ENCODE data around the gene KLF8. TPM values are rescaled to one million over a fixed set of nuclear protein-coding genes. Genes with fewer than 3 reads are reported as not detected.
"Not testable (repeated sequence)": the region's sequence is repeated elsewhere in the genome, so short reads cannot be mapped to it uniquely, and the experiment has no call there.

The KLF8 gene
- 10 to 100 TPM; 20.5 to 24.5 TPM for total RNA-seq
- long read RNA-seq, donor 1, partial matches to known transcripts: 0 of 5 reads
- long read RNA-seq, donor 1, other reads (novel, unspliced or antisense): 4 of 5 reads
- long read RNA-seq, donor 2, partial matches to known transcripts: 1 of 17 reads
- long read RNA-seq, donor 2, other reads (novel, unspliced or antisense): 13 of 17 reads

DNA sequence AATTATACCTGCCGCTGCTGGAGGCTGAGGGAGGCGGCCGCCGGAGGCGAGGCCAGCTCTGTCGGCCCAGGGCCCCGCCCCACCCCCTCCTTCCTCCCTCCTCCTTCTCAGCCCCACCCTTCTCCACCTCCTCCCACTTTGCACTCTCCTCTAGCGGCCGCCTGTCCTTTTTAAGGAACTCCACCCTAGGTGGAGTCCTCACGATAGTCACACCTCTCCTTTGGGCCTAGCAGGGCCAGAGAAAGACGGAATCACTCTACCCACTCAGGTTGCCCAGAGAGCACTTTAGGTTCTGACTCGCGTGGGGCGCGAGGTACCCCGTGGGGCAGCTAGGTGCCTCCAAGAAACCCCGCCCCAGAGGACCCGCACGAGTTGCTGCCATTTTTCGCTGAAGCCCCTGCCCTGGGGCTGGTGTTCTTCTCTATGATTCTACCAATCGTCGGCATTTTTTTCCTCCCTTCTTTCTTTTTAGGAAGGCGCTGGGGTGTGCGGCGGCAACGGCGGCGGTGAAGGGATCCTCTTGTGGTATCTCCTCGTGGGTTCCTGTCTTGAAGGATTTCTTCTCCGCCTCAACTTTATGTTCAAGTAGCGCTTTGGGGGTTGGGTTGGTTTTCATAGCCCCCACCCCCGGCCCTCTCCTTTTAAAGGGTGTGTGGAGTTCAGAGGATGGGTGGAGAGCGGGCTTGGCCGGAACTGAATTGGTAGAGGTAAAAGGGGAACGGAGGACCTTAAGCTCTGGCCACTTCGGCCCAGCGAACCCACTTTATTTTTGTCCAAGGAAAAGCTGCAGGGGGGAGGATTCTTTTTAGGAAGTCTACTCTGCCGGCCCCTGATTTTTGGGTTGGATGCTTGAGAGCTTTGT is at the start of gene KLF8:
TSS of gene KLF8 (plus strand) at position 136 of the 862 bp plus-strand sequence. CDS start 979 bp downstream, outside the sequence.
- intact Hi-C loops (cut with DNase I): loop anchor here in 1 of 2 donors (5.0 kb wide), 1 partner anchor 320 kb away; no protein-coding TSS in a partner anchor
- peak; percentile 81 for DNase-seq (ENCODE audit: low spot score)

DNA sequence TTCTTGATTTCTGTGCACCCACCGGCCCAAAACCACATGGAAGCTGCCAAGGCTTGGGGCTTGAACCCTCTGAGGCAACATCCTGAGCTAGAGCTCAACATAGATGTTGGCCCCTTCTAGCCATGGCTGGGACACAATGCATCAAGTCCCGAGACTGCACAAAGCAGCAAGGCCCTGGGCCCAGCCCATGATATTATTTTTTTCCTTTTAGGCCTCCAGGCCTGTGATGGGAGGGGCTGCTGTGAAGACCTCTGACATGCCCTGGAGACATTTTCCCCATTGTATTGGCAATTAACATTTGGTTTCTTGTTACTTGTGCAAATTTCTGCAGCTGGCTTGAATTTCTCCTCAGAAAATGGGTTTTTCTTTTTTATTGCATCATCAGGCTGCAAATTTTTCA is 25.2 kb upstream of the KLF8 start:
- intact Hi-C loops (cut with DNase I); DNase-seq (ENCODE audit: low spot score): not testable (repeated sequence)

DNA sequence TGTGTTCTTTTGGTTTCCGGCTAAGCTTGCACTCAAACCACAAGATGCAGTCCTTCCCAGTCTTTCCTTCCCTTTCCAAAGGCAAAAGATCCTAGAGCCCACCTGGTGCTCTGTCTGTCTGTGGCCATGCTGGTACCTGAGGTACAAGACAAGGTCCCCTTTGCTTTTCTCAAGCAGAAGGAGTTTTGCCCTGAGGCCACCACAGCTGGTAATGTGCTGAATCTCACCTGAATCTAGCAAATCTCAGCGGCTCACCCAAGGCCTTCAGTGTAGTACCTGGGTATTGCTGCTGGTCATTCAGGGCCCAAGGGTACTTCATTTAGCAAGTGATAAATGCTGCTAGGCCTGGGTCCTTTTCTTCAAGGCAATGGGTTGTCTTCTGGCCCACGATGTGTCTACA is 20.5 kb upstream of the KLF8 start:
- intact Hi-C loops (cut with DNase I): no loop called here
- no peak for DNase-seq (ENCODE audit: low spot score)

DNA sequence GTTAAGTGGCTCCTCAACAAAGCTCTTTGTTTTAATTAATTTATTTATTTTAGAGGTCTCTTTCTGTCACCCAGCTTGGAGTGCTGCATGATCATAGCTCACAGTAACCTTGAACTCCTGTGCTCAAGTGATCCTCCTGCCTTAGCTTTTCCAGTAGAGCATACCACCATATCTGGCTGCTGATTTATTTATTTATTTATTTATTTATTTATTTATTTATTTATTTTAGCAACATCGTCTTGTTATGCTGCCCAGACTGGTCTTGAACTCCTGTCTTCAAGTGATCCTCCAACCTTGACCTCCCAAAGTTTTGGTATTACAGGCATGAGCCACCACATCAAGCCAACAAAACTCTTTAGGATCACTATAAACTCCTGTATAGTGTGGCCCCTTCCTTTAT is 15.8 kb upstream of the KLF8 start:
- intact Hi-C loops (cut with DNase I): no loop called here
- no peak for DNase-seq (ENCODE audit: low spot score)

DNA sequence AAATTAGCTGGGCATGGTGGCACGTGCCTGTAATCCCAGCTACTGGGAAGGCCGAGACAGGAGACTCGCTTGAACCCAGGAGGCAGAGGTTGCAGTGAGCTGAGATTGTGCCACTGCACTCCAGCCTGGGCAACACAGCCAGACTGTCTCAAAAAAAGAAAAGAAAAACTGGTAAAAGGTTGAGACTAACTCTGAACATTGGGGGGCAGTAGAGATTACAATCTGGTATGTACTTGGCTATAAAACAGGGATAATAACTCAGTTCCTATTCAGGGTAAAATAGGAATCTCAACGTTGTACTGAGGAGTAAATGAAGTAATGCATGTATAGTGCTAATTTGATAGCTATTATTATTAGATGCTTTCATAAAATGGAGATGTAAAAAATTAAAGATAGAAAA is 12.5 kb upstream of the KLF8 start:
- intact Hi-C loops (cut with DNase I): no loop called here
- DNase-seq (ENCODE audit: low spot score): no peak

DNA sequence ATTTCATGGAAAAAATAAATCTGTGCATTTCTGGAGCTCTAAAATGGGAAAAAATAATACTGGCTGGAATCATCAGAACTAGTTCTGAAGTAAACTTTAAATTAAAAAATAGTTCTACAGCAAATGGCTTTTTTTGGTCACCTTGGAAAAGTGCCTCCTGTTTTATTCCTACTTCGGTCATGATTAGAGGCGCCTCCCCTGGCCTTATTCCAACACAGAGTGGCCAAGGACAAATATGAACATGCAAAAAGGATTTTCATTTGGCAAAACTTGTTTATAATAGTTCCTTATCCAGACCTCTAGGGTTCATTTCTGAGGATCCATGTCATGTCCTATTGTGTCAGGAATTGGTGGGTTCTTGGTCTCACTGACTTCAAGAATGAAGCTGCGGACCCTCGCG is 11.1 kb upstream of the KLF8 start:
- DNase-seq (ENCODE audit: low spot score): no peak
- intact Hi-C loops (cut with DNase I): no loop called here

DNA sequence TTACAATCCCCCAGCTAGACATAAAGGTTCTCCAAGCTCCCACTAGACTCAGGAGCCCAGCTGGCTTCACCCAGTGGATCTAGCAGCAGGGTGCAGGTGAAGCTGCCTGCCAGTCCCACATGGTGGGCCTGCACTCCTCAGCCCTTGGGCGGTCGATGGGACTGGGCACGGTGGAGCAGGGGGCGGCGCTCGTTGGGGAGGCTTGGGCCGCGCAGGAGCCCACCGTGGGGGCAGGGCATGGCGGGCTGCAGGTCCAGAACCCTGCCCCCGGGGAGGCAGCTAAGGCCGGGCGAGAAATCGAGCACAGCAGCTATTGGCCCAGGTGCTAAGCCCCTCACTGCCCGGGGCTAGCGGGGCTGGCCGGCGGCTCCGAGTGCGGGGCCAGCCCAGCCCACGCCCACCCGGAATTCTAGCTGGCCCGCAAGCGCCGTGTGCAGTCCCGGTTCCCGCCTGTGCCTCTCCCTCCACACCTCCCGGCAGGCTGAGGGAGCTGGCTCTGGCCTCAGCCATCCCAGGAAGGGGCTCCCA is 9.6 kb upstream of the KLF8 start:
- DNase-seq (ENCODE audit: low spot score): peak; percentile 68
- intact Hi-C loops (cut with DNase I): no loop called here

DNA sequence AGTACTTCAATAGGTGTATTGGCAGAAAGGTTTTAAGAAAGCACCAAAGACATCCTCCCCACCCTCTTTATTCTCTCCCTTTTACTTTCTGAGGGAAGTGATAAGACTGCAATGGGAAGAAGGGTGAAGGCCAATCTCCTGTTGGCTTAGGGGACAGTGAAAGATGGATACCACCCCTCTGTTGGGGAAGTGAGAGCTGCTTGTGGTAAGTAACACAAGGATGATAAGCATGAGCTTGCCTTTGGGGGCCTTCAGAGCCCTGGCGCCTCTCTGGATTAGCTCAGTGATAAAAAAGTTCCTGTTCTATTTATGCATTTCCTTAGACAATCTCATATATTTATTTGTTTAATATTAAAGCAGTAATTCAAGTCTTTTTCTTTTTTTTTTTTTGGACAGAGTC is 5.2 kb upstream of the KLF8 start:
- DNase-seq (ENCODE audit: low spot score): no peak

DNA sequence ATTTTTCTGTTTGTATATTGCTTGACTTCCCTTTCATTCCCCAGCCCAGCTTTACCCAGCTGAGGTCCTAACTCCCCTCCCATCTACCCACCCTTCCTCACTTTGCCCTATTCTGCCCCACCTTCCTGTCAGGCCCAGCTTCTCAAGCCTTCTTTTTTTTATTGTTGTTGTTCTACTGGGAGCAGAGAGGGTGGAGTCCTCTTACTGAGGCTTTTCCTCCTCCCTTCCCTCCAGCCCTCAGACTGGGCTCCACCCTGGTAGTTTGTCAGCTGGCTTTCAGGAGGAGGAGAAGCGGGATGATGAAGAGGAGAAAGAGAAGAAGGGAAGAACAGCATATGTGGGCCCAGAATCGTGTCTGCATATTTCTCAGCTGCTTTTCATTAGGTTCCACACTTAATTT is 3.2 kb upstream of the KLF8 start:
- no peak for DNase-seq (ENCODE audit: low spot score)
- intact Hi-C loops (cut with DNase I): no loop called here

More for the DNA sequence above, 5.2 kb upstream of the KLF8 start:
- intact Hi-C loops (cut with DNase I): no loop called here

DNA sequence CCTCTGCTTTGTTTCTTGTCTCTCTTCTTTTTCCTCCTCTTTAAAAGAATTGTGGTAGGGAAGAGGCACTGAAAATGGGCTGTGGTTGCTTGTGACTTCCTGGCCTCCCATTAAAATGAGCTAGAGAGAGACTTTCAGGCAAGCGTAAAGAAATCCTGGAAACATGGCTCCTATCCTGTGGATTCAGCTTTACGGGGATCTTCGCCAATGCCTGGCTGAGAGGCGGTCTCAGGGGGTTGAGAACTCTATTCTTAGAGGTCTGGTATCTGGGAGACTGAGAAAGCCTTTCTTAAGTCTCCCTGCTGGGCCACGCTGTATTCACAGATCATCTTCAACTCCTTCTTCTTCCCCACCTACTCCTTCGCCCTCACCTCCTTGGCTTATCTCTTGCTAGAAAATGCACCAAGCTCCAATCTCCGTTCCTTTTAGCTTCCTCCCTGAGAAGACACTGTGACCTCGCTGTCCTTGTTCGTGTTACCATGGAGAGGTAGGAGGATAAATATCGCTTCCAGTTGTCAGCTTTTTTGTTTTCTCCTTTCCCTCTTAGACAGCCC is 542 bp upstream of the KLF8 start:
- no peak for DNase-seq (ENCODE audit: low spot score)
- intact Hi-C loops (cut with DNase I): loop anchor here in 1 of 2 donors (5.0 kb wide), 1 partner anchor 321 kb away; no protein-coding TSS in a partner anchor

DNA sequence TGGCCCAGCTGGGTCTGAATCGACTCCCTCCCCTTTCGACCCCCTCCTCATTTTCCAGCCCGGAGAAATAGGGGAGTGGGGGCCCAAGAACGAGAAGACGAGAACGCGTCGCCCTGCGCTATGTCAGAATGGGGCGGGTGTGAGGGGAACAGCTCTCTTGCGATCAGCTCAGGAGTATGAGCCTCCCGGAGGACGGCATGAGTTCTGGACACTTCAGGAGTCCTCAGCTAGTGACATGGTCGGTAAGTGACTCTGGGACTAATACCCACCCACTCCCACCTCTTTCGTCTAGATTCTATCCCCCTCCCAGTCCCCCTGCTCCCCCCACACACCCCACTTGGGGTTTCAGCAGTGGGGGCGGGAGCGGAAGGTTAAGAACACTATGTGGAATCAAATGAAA is 944 bp downstream of the KLF8 start:
- intact Hi-C loops (cut with DNase I): loop anchor here in 1 of 2 donors (5.0 kb wide), 1 partner anchor 319 kb away; no protein-coding TSS in a partner anchor
- no peak for DNase-seq (ENCODE audit: low spot score)

DNA sequence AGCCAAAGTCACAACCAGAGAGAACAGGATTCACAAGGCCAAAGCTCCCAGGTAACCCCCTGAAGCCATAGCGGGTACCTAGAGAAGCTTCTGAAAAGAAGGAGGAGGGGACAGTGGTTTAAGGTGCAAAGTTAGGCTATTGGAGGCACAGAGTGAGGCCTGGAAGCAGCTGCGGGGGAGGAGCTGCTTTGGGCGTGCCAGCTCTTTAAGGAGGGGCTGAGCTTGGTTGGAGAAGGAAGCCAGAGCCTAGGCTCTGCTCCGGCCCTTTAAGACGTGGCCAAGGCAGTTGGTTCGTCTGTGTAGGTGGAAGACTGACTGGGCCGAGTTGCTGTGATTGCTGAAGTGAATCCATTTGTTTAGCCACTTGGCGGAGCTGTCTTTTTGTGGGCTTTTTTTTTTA is 1.5 kb downstream of the KLF8 start:
- intact Hi-C loops (cut with DNase I): loop anchor here in 1 of 2 donors (5.0 kb wide), 1 partner anchor 319 kb away; no protein-coding TSS in a partner anchor
- DNase-seq (ENCODE audit: low spot score): no peak

DNA sequence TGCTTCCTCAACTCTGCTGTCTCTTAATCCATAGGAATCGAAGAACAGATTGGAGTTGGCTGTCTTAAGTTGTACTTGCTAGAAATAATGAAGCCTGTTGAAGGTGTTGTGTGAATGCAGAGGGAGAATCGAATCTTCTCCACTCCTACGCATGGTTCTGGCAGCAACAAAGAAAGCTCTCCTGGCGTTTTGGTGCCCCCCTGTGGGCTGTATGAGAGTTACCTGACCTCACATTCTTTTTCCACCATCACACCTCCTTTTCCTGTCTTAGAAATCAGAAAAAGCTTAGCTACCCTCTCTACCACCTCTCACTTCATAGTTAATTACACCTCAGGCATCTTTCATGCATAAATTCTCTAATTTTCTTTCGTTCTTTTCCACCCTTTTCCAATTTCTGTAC is 16.3 kb downstream of the KLF8 start:
- no peak for DNase-seq (ENCODE audit: low spot score)
- intact Hi-C loops (cut with DNase I): no loop called here

DNA sequence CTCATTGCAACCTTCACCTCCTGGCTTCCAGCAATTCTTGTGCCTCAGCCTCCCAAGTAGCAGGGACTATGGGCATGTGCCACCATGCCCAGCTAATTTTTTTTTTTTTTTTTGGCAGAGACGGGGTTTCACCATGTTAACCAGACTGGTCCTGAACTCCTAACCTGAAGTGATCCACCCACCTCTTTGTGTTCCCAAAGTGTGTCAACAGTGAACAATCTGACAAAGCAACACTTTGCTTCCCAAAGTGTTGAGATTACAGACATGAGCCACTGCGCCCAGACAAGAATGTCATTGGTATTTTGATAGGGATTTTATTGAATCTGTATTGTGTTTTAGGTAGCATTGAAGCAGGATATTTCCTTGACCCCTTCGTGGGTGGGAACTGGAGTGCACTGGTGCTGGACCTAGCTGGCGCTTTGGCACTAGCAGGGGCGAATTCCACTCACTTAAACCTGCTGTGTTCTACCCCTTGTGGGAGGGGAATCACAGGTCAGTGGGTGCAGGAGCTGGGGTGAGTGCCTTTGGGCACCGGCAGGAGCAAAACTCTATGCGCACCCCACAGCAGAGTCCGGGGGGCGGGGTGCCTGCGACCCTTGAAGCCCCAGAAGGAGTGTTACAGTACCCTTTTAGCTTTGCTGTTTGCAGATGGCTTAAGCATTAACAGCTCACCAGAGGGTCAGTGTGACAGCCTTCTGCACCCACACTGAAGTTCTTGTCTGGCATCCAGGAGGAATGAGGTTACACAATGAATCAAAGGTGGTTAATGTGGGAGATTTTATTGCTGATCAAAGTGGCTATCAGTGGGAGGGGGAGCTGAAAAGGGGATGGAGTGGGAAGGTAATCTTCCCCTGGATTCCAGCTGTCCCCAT is 21.9 kb downstream of the KLF8 start:
- peak; percentile 71 for DNase-seq (ENCODE audit: low spot score)
- intact Hi-C loops (cut with DNase I): no loop called here

DNA sequence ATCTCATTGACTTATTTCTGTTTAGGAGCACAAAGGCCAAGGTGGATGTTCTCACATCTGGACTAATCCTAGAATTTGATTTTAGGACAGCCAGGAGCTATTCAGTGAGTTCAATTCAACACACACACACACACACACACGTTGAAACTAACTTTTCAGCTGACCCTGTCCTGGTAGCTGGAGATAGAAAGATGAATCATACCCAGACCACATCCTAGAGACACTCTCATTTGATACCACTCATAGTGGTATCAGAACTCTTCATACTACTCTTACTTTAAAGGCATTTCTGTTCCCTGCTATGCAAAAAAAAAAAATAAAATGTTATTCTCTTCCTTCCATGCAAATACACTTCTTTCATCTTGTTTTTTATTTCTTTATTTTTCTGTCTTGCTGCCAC is 36.7 kb downstream of the KLF8 start:
- intact Hi-C loops (cut with DNase I): no loop called here
- no peak for DNase-seq (ENCODE audit: low spot score)

DNA sequence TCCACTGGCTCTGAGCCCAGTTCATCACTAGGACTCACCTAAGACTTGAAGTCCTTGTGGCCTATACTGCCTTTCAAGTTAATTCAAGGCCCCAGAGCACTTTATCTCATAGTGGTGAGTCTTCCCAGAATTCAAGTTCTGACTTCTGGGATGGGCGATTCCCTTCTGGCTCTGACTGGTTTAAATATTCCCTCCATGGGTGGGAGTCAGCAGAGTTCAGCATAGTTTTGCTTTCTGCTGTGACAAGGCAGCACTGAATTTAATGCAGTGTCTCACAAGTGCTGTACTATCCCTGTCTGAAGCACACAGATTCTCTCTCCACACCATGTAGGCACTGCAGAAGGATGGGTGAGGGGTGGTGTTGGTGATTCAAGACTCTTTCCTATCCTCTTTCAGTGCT is 46.5 kb downstream of the KLF8 start:
- intact Hi-C loops (cut with DNase I): no loop called here
- DNase-seq (ENCODE audit: low spot score): no peak

DNA sequence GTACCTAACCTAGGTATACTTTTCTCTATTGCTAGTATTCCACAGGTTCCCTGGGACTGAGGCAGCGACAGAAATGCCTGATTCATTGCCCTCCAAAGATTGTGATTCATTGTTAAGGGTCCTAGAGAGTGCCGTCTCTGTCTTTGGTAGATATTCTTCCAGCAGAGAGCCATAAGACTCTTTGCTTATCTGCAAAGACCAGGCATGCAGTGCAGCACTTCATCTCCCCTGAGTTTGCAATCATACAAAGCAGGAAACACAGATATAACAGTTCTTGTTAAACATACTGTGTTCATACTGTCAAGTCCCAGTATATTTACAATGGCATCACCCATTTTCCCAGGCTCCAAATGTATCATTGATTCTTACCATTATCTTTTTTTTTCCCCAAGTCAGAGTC is 47.7 kb downstream of the KLF8 start:
- no peak for DNase-seq (ENCODE audit: low spot score)
- intact Hi-C loops (cut with DNase I): no loop called here

DNA sequence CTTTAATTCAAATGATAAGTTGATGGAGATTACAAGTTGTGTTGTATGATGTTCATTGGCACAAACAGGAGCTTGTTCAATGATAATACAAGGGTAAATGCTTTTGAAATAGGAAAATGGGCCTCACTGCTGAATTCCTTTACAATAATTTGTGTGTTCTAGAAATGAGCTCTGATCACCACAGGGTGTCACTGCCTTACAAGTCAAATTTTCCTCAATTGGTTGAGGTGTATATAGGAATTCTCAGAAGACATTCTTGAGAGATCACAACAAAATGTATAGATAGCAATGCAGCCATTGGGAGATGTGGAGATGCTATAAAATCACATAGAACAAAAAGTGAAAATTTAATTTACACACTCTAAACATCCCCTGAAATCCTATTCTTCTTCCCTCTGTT is 49.6 kb downstream of the KLF8 start:
- intact Hi-C loops (cut with DNase I): no loop called here
- no peak for DNase-seq (ENCODE audit: low spot score)

DNA sequence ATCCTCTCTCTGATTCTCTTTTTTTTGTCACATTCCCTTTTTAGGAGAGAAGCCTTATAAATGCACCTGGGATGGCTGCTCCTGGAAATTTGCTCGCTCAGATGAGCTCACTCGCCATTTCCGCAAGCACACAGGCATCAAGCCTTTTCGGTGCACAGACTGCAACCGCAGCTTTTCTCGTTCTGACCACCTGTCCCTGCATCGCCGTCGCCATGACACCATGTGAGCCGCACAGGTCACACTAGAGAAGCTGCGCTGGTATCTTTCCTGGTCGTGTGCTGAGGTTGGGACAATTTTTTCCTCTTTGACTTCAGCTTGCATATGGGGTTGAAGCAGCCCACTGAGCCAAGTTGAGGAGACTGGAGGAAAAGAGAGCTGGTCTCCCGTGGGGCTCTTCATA is 52.1 kb downstream of the KLF8 start:
- no peak for DNase-seq (ENCODE audit: low spot score)
- intact Hi-C loops (cut with DNase I): no loop called here
